Esophagus squamous epithelium (tissue), 4 donors: ENCODE results near the gene ITGA11.

Source experiments
- POLR2A ChIP-seq, 4 donors: fragments of 450-650 bp; IDR thresholded peaks; one replicate each; pipeline ENCODE4 v1.6.1; 2017; ENCODE audit warnings: antibody characterized with exemption in 4 of 4, mild to moderate bottlenecking in 4 of 4, moderate library complexity in 3 of 4
- TF ChIP-seq, protein P1 (sequence below), 6 experiments: fragments of 450-650 bp in 4 of 6; fragments of 200-600 bp in 2 of 6; sonication (generic) in 2 of 6; IDR thresholded peaks; one replicate each; pipeline ENCODE4 v1.5.1; 2016 to 2019; ENCODE audit warnings: antibody characterized with exemption in 6 of 6, mild to moderate bottlenecking in 4 of 6, moderate library complexity in 4 of 6

DNA sequence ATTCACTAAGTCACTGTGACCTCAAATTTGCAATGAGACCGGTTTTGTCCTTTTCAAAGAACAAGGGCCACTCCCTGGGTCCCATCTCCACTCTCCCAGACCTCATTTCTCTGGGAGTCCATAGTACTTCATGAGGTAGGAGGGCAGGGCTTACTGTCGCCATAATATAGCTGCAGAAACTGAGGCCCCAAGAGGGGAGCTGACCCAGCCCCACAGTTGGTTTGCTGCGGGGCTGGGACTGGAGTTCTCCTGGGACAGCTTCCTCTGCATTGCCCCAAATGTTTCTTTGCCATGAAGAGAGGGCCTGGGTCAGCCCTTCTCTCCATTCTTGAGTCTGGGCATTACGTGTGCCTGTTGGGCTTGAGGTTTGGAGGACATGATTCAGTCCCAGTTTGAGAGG lies 60.1 kb downstream of the ITGA11 start:
- TF ChIP-seq, protein P1, sequence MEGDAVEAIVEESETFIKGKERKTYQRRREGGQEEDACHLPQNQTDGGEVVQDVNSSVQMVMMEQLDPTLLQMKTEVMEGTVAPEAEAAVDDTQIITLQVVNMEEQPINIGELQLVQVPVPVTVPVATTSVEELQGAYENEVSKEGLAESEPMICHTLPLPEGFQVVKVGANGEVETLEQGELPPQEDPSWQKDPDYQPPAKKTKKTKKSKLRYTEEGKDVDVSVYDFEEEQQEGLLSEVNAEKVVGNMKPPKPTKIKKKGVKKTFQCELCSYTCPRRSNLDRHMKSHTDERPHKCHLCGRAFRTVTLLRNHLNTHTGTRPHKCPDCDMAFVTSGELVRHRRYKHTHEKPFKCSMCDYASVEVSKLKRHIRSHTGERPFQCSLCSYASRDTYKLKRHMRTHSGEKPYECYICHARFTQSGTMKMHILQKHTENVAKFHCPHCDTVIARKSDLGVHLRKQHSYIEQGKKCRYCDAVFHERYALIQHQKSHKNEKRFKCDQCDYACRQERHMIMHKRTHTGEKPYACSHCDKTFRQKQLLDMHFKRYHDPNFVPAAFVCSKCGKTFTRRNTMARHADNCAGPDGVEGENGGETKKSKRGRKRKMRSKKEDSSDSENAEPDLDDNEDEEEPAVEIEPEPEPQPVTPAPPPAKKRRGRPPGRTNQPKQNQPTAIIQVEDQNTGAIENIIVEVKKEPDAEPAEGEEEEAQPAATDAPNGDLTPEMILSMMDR (IDR thresholded peaks at IDR 0.05), result no peak
- no peak for TF ChIP-seq POLR2A (IDR thresholded peaks at IDR 0.05)
